ENCODE data around the gene F11R.

Gene F11R

GRCh38 chr1:161059293-161059692 lies 38.3 kb upstream of the F11R start:
- TF ChIP-seq CTCF (IDR thresholded peaks at IDR 0.05) = no peak
- TF ChIP-seq ZFX (IDR thresholded peaks at IDR 0.05; ENCODE audit: borderline replicate concordance) = no peak
- H3K27ac ChIP-seq = no peak overlapping the region

GRCh38 chr1:161054805-161055204 lies 33.9 kb upstream of the F11R start:
- H3K27ac ChIP-seq = no peak overlapping the region
- TF ChIP-seq CTCF (IDR thresholded peaks at IDR 0.05) (0 out of 2 replicates have a peak, but pooled peaks have one; percentile 14), ZFX (IDR thresholded peaks at IDR 0.05; ENCODE audit: borderline replicate concordance) (no peak)

GRCh38 chr1:161054232-161054631 lies 33.3 kb upstream of the F11R start:
- H3K27ac ChIP-seq = no peak overlapping the region
- TF ChIP-seq CTCF (IDR thresholded peaks at IDR 0.05) = no peak

- no peak overlapping the region for H3K27ac ChIP-seq
- no peak for TF ChIP-seq CTCF (IDR thresholded peaks at IDR 0.05)
- no peak for TF ChIP-seq ZFX (IDR thresholded peaks at IDR 0.05; ENCODE audit: borderline replicate concordance)
Observed at GRCh38 chr1:161052899-161053298, 31.9 kb upstream of the F11R start.

- no peak for TF ChIP-seq CTCF (IDR thresholded peaks at IDR 0.05)
- TF ChIP-seq ZFX (IDR thresholded peaks at IDR 0.05; ENCODE audit: borderline replicate concordance) = no peak
- H3K27ac ChIP-seq = no peak overlapping the region
Observed at GRCh38 chr1:161051219-161051618, 30.3 kb upstream of the F11R start.

GRCh38 chr1:161048949-161049722 lies 28.2 kb upstream of the F11R start:
- no peak overlapping the region for H3K27ac ChIP-seq
- TF ChIP-seq ZFX (IDR thresholded peaks at IDR 0.05; ENCODE audit: borderline replicate concordance) (no peak), CTCF (IDR thresholded peaks at IDR 0.05) (no peak)

Measured in 22Rv1 (cell line).